A549 (cell line): ENCODE results near the gene SAA1. TPM values are rescaled to one million over a fixed set of nuclear protein-coding genes. Genes with fewer than 3 reads are reported as not detected.

Source experiments
- ATAC-seq, 2 experiments: fragments of 200-7000 bp in 1 of 2; fragments of >200 bp in 1 of 2; cut with Nextera tagmentation in 1 of 2; cut with Tn5 transposase in 1 of 2; 3 replicates each; pipeline versions ENCODE4 v1.8.0 to v1.9.1; 2018 to 2020; ENCODE audit warnings: mild to moderate bottlenecking in 1 of 2, moderate library complexity in 1 of 2
- CTCF ChIA-PET: fragments of 300-600 bp; sonication (Branson Sonifier 250); formaldehyde crosslinking; extraction: SDS; loops from one replicate; lab custom pipeline; 2021; ENCODE audit warnings: antibody characterized with exemption, inconsistent platforms; lab: Yijun Ruan, JAX
- POLR2A ChIA-PET: fragments of 350-600 bp; formaldehyde crosslinking; extraction: SDS; loops from one replicate; lab custom pipeline; 2021; ENCODE audit warnings: antibody characterized with exemption, inconsistent platforms; lab: Yijun Ruan, JAX
- DNase-seq, 2 experiments: peaks; one replicate each; pipeline versions ENCODE4 v3.0.0 to v3.0.0-alpha.2; 2011 to 2016; ENCODE audit warnings: low read depth in 1 of 2, low spot score in 1 of 2
- FAIRE-seq: peaks from 2 replicates; lab custom pipeline; 2011; peaks lifted over from hg19 to GRCh38; lab: Jason Lieb, UNC
- H3K27ac ChIP-seq, 2 experiments: fragments of >200 bp; sonication (Bioruptor Twin); formaldehyde crosslinking; 3 replicates each; pipeline ENCODE4 v1.5.1; 2016 to 2017
- H3K4me1 ChIP-seq: fragments of >200 bp; sonication (Bioruptor Twin); formaldehyde crosslinking; 3 replicates; pipeline ENCODE4 v1.6.1; 2016
- H3K4me2 ChIP-seq: fragments of >200 bp; sonication (Bioruptor Twin); formaldehyde crosslinking; 3 replicates; pipeline ENCODE4 v1.6.1; 2016
- H3K4me3 ChIP-seq: fragments of >200 bp; sonication (Bioruptor Twin); formaldehyde crosslinking; 3 replicates; pipeline ENCODE4 v1.5.1; 2016
- H3K9me3 ChIP-seq: fragments of >200 bp; sonication (Bioruptor Twin); formaldehyde crosslinking; 3 replicates; pipeline ENCODE4 v1.6.1; 2016
- BHLHE40 ChIP-seq: IDR thresholded peaks from 2 replicates; pipeline ENCODE4 v1.6.1; 2012; ENCODE audit warnings: low read depth, low read length, inconsistent platforms
- CEBPB ChIP-seq, 2 experiments: fragments of >200 bp in 1 of 2; sonication (Bioruptor Twin) in 1 of 2; formaldehyde crosslinking in 1 of 2; IDR thresholded peaks; 2 replicates each; pipeline ENCODE4 v1.6.1; 2012 to 2016
- CHD2 ChIP-seq: fragments of 150-350 bp; IDR thresholded peaks from 2 replicates; pipeline ENCODE4 v1.6.1; 2014; ENCODE audit warnings: low read length; ENCODE audit not compliant: partially characterized antibody
- CHD4 ChIP-seq: fragments of 200-600 bp; sonication (generic); IDR thresholded peaks from 2 replicates; pipeline ENCODE4 v1.6.1; 2016; ENCODE audit warnings: antibody characterized with exemption, mild to moderate bottlenecking, borderline replicate concordance
- FOSL2 ChIP-seq, 2 experiments: fragments of 450-650 bp in 1 of 2; fragments of >200 bp in 1 of 2; sonication (Bioruptor Twin) in 1 of 2; formaldehyde crosslinking; IDR thresholded peaks; 2 replicates each; pipeline versions ENCODE4 v1.5.0 to v1.6.1; 2016 to 2020; ENCODE audit warnings: mild to moderate bottlenecking in 1 of 2, moderate library complexity in 1 of 2
- FOXS1 ChIP-seq: fragments of 250-450 bp; sonication (Bioruptor Pico); IDR thresholded peaks from 2 replicates; pipeline ENCODE4 v1.5.0; 2020; ENCODE audit warnings: mild to moderate bottlenecking, moderate library complexity
- GATA3 ChIP-seq: IDR thresholded peaks from 2 replicates; pipeline ENCODE4 v1.6.1; 2012; ENCODE audit warnings: borderline replicate concordance
- HEYL ChIP-seq: fragments of 250-450 bp; sonication (Bioruptor Pico); IDR thresholded peaks from 2 replicates; pipeline ENCODE4 v1.8.0; 2021; ENCODE audit warnings: mild to moderate bottlenecking, moderate library complexity
- HOXB5 ChIP-seq: fragments of 250-450 bp; sonication (Bioruptor Pico); IDR thresholded peaks from 2 replicates; pipeline ENCODE4 v1.5.0; 2020; ENCODE audit warnings: mild to moderate bottlenecking, moderate library complexity
- KDM1A ChIP-seq: fragments of 200-600 bp; sonication (generic); IDR thresholded peaks from 2 replicates; pipeline ENCODE4 v1.6.1; 2016; ENCODE audit warnings: low read depth, mild to moderate bottlenecking
- MAFK ChIP-seq: fragments of 450-650 bp; IDR thresholded peaks from 2 replicates; pipeline ENCODE4 v1.6.1; 2014; ENCODE audit not compliant: partially characterized antibody
- NFE2L2 ChIP-seq: fragments of 150-350 bp; conservative IDR thresholded peaks from 2 replicates; pipeline ENCODE4 v1.6.1; 2014; ENCODE audit warnings: low read length
- PHF8 ChIP-seq: fragments of 200-600 bp; sonication (generic); IDR thresholded peaks from 2 replicates; pipeline ENCODE4 v1.6.1; 2016; ENCODE audit warnings: low read depth, mild to moderate bottlenecking, antibody characterized with exemption, moderate library complexity, borderline replicate concordance
- POLR2A ChIP-seq: IDR thresholded peaks from 2 replicates; pipeline ENCODE4 v1.6.1; 2012; ENCODE audit warnings: mild to moderate bottlenecking, low read length
- RAD21 ChIP-seq, 2 experiments: fragments of >200 bp in 1 of 2; sonication (Bioruptor Twin) in 1 of 2; formaldehyde crosslinking in 1 of 2; IDR thresholded peaks in 1 of 2; conservative IDR thresholded peaks in 1 of 2; 2 replicates in 1 of 2; 3 replicates in 1 of 2; pipeline ENCODE4 v1.6.1; 2012 to 2018; ENCODE audit warnings: inconsistent platforms in 1 of 2
- RFX5 ChIP-seq: fragments of 450-650 bp; IDR thresholded peaks from 2 replicates; pipeline ENCODE4 v1.7.1; 2014; ENCODE audit warnings: antibody characterized with exemption, mild to moderate bottlenecking, moderate library complexity
- SREBF2 ChIP-seq: fragments of 450-650 bp; IDR thresholded peaks from 2 replicates; pipeline ENCODE4 v1.6.1; 2014; ENCODE audit warnings: mild to moderate bottlenecking, moderate library complexity
- TFCP2L1 ChIP-seq: fragments of 250-450 bp; sonication (Bioruptor Pico); IDR thresholded peaks from 2 replicates; pipeline ENCODE4 v1.5.0; 2021; ENCODE audit warnings: mild to moderate bottlenecking
- TP53 ChIP-seq: fragments of 250-450 bp; sonication (Bioruptor Pico); IDR thresholded peaks from 2 replicates; pipeline ENCODE4 v1.5.0; 2021; ENCODE audit warnings: mild to moderate bottlenecking, moderate library complexity
- USF2 ChIP-seq: fragments of 450-650 bp; IDR thresholded peaks from 2 replicates; pipeline ENCODE4 v1.6.1; 2014; ENCODE audit warnings: antibody characterized with exemption
- WGBS: methylation state at CpG from one replicate; pipeline ENCODE4 v1.1.6; 2017; ENCODE audit errors: missing lambda C conversion rate; 5-methylcytosine and 5-hydroxymethylcytosine counted together
- polyA plus RNA-seq, 4 experiments: library from polyadenylated mRNA; depleted of rRNA in 3 of 4; stranded (reverse); fragments of >200 nt; fragmentation: RNase III in 1 of 4; extraction: RNeasy Plus Mini Kit Qiagen cat#74134 plus additional on column Dnase treatment in 1 of 4; gene quantifications; 2 replicates in 3 of 4; 3 replicates in 1 of 4; pipeline ENCODE4 v1.2.3, GENCODE V29; 2011 to 2017
- TF ChIP-seq, protein P1 (sequence below): fragments of >200 bp; sonication (Bioruptor Twin); formaldehyde crosslinking; IDR thresholded peaks from 2 replicates; pipeline ENCODE4 v1.6.1; 2016

Gene SAA1
- polyA plus RNA-seq, 2 of the 4 experiments (the other 2 are of a cell fraction), result 0.37 TPM; not detected in 1

DNA sequence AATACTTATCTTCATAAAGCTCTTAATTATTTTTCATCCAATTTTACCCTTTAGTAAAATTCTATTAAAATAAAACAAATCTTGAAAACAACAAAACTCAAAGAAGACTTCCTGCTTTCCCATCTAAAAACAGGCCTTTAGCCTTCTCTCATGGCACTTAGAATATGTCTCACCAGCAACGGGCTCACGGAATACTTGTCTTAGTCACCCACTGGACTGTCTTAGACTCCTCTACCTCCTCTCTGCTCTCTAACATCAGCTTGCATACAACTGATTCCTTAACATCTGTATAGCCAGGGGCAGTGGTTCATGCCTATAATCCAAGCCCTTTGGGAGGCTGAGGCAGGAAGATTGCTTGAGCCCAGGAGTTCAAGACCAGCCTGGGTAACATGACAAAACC is 42.2 kb downstream of the SAA1 start:
- Histone ChIP-seq H3K9me3 (no peaks in the 10 kb centered on the region), H3K4me2 (no peak overlapping the region), H3K27ac (no peak overlapping the region), H3K4me3 (no peak overlapping the region), H3K4me1 (peaks cover 10% of the 10 kb centered on the region)
- no peak for FAIRE-seq
- no peak for DNase-seq
- 93% methylated on average over 2 of the region's 2 CpGs for WGBS
- CTCF ChIA-PET, result interaction anchor here (1.4 kb wide), 1 partner anchor 11 kb away, joined by 5 read pairs; no protein-coding TSS in a partner anchor
- no peak for ATAC-seq
- POLR2A ChIA-PET, result no interaction called here
- TF ChIP-seq GATA3 (no peak), SREBF2 (no peak), USF2 (no peak)

DNA sequence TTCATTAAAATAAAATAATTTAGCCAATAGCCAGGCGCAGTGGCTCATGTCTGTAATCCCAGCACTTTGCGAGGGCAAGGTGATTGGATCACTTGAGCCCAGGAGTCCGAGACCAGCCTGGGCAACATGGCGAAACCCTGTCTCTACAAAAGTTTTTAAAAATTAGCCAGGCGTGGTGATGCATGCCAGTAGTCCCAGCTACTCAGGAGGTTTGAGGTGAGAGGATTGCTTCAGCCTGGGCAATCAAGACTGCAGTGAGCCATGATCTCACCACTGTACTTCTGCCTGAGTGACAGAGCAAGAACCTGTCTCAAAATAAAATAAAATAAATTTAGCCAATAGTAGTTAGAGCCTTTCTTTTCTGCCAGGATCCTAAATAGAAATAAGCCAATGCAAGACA is 43.6 kb downstream of the SAA1 start:
- FAIRE-seq (no peak), DNase-seq (no peak), ATAC-seq (no peak)
- no peaks in the 10 kb centered on the region for H3K9me3 ChIP-seq
- H3K4me3 ChIP-seq, result no peak overlapping the region
- TF ChIP-seq HOXB5 (CRISPR knock-in tag), result no peak
- no peak for TF ChIP-seq CHD4
- TF ChIP-seq PHF8, result no peak
- TF ChIP-seq, protein P1, sequence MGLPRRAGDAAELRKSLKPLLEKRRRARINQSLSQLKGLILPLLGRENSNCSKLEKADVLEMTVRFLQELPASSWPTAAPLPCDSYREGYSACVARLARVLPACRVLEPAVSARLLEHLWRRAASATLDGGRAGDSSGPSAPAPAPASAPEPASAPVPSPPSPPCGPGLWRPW, result no peak
- TF ChIP-seq GATA3, result no peak
- no peak for TF ChIP-seq NFE2L2
- TF ChIP-seq CEBPB (IDR thresholded peaks at IDR 0.05), result no peak
- TF ChIP-seq RFX5, result no peak
- no peak for TF ChIP-seq RAD21 (conservative IDR thresholded peaks at IDR 0.05 in 1 of 2, IDR thresholded peaks at IDR 0.05 in 1 of 2)
- no peak for TF ChIP-seq HEYL (CRISPR knock-in tag)
- no peak for TF ChIP-seq MAFK
- no peak for TF ChIP-seq FOXS1 (CRISPR knock-in tag)
- ChIA-PET CTCF (interaction anchor here (1.4 kb wide), 1 partner anchor 13 kb away, joined by 5 read pairs; no protein-coding TSS in a partner anchor), POLR2A (no interaction called here)
- WGBS, result 93% methylated on average over 5 of the region's 5 CpGs
- peaks cover 21% of the 10 kb centered on the region for H3K4me1 ChIP-seq
- H3K27ac ChIP-seq, result no peak overlapping the region
- H3K4me2 ChIP-seq, result no peak overlapping the region

DNA sequence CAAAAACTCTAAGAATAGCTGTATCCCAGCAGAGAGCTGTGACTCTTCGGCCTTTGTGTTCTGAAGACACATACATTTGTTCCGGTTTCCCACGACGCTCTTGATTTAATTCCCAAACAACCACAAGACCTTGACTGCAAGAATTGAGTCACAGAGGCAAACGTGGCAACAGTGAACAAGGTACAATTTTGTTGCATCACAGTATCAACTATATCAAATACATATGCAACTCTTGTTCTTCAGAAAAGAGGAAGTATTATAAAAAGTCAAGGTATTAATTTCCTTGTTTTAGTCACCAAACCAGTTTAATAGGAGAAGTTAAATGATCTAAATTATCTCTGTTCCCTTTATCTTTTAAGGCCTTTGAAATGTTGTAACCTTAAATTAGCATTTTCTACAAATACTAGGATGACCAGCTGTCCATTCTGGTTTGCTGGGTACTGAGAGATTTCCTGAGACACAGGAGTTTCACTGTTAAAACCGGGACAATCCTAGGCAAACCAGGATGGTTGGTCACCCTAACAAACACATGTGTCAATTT is 44.8 kb downstream of the SAA1 start:
- FAIRE-seq (no peak), ATAC-seq (no peak), DNase-seq (no peak)
- Histone ChIP-seq H3K9me3 (no peaks in the 10 kb centered on the region), H3K27ac (no peak overlapping the region), H3K4me2 (no peak overlapping the region), H3K4me1 (peaks cover 21% of the 10 kb centered on the region), H3K4me3 (no peak overlapping the region)
- CTCF ChIA-PET, result interaction anchor here (0.7 to 1.2 kb wide), 2 partner anchors 43 to 195 kb away, joined by 3 to 4 read pairs; no protein-coding TSS in a partner anchor
- TF ChIP-seq TP53 (CRISPR knock-in tag) (no peak), FOSL2 (IDR thresholded peaks at IDR 0.05) (no peak), FOSL2 (CRISPR knock-in tag; IDR thresholded peaks at IDR 0.05) (no peak), TFCP2L1 (no peak), KDM1A (no peak)
- POLR2A ChIA-PET, result no interaction called here
- WGBS, result 80% methylated on average over 6 of the region's 6 CpGs

DNA sequence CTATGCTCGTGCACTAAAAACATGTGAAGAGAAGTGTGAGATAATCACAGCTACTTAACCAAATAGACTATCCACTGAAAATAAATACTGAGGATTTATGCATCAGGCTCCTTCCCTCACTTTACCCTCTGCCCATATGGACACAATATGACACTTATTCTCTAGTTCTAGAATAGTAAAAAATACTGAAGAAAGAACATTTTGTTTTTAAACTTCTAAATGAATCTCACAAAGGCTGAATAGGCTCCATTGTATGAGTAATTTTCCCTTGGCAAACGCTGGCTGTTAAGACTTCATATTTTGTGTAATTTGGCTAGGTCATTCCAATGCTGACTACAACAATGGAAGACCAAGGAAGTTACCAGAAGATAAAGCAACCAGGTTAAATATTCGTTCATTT is 45.9 kb downstream of the SAA1 start:
- 0 out of 6 replicates have a peak overlapping the region, but pooled peaks of 1 of the 2 experiments have one; percentile 10 for H3K27ac ChIP-seq
- POLR2A ChIA-PET, result no interaction called here
- CTCF ChIA-PET, result interaction anchor here (0.7 kb wide), 1 partner anchor 42 kb away, joined by 3 read pairs; no protein-coding TSS in a partner anchor
- no peak overlapping the region for H3K4me3 ChIP-seq
- WGBS, result 83% methylated on average over 3 of the region's 3 CpGs
- no peaks in the 10 kb centered on the region for H3K9me3 ChIP-seq
- H3K4me2 ChIP-seq, result no peak overlapping the region; the same call in 2 of the 3 replicates
- ATAC-seq (no peak), DNase-seq (no peak), FAIRE-seq (no peak)
- peaks cover 21% of the 10 kb centered on the region for H3K4me1 ChIP-seq
- TF ChIP-seq CHD2, result no peak
- TF ChIP-seq FOXS1 (CRISPR knock-in tag), result no peak
- TF ChIP-seq BHLHE40, result no peak
- no peak for TF ChIP-seq POLR2A
